Measurements from ENCODE around the gene MAPRE2. TPM values are rescaled to one million over a fixed set of nuclear protein-coding genes. Genes with fewer than 3 reads are reported as not detected.
"Not testable (repeated sequence)": the region's sequence is repeated elsewhere in the genome, so short reads cannot be mapped to it uniquely, and the experiment has no call there.

Gene MAPRE2
- total RNA-seq, 1 experiment from 2014 or later, result 23.1 TPM

DNA sequence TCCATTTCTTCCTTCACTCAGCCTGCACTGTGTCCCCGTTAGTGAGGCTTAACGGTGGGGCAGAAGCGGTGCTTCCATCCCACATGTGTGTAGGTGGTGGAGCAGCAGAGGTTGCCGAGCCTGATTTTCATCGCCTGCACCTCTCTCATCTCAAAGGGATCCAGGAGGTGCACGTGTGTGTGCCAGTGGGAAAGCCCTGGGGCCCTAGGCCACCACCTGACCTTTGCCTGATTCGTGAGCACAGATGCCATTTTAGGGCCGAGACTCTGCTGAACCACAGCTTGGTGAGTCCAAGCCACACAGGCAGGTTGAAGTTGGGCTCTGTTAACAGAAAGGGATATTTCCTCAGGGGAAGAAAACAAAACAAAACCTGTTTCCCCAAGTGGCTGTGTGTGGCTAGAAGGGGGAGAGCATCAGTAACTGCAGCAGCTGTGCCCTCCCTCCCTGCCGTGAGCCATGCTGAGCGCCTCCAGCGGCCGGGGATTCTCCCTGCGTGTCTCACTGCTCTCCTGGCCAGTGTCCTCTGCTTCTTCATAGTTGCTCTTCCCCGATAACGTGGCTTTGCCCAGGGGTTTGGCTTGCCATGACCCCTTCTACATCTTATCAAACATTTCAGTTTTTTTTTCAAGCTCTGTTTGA is 81.5 kb downstream of the MAPRE2 start:
- no peak for DNase-seq (ENCODE audit: low spot score)

DNA sequence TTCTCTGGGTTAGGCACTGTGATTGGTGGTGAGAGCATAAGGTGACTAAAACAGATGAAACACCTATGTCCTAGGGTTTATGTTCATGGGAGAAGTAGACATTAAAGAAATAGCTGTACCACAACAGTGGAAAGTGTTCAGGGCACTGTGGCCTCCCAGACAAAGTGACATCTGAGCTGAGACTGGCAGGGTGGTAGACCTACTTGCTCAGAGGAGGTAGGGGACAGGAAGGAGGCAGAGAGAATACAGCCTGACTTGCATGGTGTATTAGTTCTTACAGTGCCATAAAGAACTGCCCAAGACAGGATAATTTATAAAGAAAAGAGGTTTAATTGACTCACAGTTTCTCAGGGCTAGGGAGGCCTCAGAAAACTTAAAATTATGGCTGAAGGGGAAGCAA is 82.6 kb downstream of the MAPRE2 start:
- no peak for DNase-seq (ENCODE audit: low spot score)

DNA sequence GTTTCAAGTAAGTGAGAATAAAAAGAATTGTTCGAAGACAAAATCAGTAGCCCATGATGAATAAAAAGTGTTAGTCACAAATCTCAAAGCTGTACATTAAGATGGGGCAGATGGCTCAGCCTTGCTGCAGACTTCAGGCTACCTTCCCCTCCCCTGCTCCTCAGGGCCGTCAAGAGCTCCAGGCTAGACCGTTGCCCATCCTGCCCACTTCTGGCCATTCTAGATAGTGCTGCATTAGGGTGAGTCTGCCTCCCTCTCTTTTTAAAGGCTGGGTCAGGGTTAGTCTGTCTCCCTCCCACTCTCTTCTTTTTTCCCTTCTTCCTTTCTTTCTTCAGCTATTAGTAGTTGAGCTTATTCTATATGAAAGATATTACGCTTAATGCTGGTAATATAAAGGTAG is 86.0 kb downstream of the MAPRE2 start:
- DNase-seq (ENCODE audit: low spot score), result no peak

DNA sequence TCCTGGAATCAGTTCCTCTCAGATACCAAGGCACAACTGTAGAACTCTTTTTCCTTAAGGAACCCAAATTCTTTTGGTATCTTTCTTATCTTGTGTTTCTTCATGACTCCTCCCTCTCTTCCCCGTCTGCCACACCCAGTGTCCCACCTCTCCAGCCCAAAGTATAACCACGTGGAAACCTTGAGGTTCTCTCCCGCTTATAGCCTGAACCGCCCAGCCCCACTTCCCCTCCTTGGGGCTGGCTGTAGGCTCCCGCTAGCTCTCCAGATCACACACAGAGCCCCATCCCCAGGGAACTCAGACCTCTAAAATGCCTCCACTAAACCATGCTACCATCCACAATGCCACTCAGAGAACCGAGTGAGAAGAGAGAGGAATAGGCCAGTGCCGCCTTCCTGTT is 87.5 kb downstream of the MAPRE2 start:
- no peak for DNase-seq (ENCODE audit: low spot score)

DNA sequence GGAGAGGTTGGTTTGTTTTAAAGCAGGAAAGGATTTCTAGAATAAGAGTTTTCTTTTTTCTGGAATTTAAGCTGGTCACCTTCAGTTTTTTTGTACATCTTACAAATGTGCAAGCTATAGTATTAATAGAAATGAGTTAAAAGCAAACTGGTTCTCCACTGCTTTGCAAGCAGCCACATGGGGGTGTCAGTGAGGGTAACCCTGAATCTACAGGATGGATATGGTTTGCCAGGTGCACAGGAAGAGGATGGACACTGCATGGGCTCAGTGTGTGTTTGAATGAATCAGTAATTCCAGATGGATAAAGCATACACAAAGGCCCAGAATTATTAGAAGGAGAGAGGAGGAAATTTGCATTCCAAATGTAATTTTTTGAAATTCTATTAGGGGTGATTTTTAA is 89.0 kb downstream of the MAPRE2 start:
- DNase-seq (ENCODE audit: low spot score), result no peak

DNA sequence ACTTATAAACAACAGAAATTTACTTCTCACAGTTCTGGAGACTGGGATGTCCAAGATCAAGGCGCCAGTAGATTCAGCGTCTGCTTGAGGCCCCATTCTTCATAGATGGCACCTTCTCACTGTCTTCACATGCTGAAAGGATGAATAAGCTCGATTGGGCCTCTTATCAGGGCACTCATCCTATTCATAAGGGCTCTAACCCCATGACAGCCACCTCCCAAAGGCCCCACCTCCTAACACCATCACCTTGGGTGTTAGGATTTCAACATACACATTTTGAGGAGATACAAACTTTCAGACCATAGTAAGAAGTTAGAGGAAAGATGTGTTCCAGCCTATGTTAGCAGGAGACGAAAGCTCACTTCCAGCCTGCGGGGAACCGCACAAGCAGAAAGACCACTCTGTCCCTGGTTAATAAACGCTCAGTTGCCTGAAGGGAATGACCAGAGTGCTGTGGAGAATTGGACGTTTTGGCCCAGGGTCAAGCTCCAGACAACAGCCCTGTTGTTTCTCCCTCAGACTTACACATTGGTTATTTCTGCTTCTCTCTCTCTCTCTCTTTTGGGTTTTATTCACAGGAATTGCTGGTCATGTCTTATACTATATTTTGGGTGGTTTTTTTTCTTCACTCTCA is 90.3 kb downstream of the MAPRE2 start:
- no peak for DNase-seq (ENCODE audit: low spot score)

DNA sequence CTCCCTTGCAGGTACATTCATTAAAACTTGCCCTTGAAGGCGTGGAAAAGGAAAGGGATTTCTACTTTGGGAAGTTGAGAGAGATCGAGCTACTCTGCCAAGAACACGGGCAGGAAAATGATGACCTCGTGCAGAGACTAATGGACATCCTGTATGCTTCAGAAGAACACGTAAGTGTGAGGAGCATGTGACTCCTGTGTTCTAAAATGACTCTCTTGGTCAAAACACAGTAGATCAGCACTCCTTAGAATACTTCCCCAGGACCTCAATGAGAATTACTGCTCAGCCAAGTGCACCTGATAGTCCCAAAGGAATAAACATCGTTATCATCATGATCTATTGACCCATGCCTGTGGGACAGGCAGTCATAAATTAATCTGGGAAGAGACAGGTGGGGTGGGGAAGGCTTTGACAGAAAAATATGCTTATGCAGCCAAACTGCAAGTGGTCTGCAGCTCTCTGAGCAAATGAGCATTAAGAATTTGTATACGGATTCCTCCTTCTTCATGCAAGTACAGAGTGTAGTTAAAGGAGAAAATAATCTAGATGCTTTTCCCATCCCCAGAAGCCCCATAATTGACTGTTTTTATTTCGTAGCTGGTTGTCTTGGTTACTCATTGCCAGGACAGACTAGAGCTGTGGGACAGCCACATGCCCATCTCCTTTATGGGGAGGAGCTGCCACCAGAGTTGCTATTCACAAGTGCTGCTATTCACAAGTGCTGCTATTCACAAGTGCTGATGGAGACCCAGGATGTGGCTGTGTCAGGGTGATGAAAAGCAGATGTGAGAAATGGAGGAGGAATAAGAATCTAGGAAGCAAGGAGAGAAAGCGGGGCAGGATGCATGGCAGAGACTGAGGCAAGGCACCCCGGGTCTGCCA is 91.0 kb downstream of the MAPRE2 start:
- DNase-seq (ENCODE audit: low spot score), result no peak

DNA sequence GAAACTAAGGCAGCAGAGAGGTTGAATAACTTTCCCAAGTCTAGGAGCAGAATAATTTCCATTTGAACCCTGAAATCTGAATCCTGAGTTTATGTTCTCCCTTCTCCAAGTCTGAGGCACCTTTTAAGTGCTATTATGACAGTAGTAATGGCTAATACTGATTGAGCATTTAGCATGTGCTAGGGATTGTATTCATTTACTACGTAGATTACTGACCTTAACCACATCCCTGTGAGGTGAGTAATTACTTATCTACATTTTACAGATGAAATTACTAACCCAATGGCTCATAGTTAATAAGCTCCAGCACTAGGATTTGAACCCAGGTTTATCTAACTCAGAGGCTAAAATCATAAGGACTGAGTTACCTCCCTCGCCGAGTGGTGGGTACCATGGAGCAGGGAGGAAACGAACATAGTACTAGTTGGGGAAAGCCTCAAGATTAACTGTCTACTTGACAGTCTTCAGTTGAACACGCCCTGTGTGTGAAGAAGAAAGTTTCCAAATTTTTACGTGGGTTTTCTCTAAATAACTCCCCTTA is 93.0 kb downstream of the MAPRE2 start:
- DNase-seq (ENCODE audit: low spot score), result no peak

DNA sequence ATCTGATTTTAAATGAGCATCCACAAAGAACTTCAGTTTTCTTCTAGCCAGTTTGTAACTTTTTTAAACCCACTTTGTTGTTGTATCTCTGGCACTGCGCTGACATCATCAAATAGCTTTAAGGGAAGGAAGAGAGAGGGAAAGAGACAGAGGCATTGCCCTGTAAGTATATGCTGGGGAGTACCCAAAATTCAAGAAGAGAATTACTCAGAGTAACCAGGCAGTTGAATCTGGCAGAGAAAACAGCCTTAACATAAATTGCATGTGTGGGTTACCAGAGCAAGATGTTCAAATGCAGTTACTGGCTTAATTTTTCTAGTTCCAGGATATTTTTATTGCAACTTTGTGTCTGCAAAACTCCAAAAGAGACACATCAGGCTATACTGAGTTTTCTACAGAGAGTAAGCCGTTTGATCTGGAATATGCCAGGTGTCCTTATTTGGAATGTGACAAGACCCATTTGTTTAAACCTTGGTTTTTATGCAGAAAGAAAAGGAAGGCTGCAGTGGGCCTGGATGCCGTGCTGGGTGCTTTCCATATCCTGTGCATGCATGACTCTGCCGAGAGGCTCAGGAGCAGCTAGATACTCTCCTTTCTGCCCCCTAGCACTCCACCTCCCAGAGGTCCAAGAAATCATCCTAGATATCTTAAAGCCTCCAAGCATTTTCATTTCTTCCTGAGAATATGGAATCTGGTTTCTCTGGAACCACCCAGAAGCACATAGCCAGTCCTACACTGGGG is 93.7 kb downstream of the MAPRE2 start:
- no peak for DNase-seq (ENCODE audit: low spot score)

DNA sequence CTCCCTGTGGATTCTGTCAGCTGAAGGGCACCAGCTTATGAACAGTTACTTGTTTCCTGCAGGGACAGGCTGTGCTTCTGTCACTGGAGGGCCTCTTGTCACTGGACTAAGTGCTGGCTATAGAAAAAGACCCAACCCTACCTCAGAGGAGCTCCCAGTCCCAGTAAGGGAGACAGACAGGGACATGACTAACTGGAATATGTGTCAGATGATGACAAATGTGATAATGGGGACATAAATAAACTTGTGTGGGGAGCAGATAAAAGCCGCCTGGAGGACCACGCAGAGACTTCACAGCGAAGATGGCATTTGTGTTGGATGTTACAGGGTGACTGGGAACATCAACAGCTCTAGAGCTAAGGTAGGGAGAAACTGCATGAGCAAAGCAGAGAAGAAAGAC is 95.0 kb downstream of the MAPRE2 start:
- no peak for DNase-seq (ENCODE audit: low spot score)

DNA sequence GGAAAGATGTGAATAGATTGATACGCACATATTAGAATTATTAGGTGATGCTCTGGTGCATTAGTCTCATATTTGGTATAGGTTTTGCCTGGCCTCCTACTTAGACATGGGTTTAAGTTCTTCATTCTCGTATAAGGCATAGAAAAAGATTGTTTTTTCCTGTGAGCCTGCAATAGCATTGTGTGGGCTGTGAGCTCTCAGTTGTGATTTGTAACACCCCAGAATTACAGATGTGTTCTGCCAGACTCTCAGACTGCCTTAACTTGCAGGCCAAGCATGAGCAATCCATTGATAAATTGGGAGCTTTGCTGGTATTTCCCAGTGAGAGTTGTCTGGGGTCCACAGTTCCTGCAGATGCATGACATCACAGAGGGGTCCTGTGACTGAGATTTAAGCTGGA is 95.7 kb downstream of the MAPRE2 start:
- DNase-seq (ENCODE audit: low spot score), result no peak

DNA sequence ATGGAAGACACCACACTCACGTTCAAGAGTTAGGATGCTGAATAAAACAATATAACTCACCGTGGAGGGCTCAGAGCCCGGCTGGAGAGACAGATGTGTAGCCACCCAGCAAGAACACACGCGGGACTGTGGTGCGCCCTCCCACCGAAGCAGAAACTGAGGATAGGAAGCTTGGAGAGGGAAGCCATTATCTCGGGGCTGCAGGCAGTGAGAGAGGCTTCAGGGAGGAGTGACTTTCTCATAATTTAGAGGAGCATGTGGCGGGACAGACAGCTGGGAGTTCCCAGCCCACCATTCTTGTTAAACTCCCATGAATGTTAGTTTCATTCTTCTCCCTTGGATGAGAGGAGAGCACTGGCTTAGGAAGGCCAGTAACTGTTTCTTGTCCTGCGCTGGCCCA is 96.4 kb downstream of the MAPRE2 start:
- no peak for DNase-seq (ENCODE audit: low spot score)

DNA sequence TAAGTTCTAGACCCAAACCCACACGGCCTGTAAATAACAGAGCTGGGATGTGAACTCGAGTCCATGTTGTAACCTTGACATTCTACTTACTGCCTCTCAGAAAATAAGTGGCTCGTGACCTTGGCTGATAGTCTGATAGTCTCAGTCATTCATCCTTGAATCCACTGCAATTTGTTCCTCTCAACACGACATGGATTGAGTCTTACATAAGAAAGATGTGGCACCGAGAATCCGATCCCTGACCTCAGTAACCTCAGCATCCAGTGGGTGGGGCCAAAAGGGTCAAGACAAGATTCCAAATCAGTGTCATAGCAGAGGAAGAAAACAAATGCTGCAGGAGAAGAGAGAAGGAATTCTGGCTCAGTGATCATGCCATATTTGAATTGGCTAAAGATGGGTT is 97.6 kb downstream of the MAPRE2 start:
- DNase-seq (ENCODE audit: low spot score), result no peak

DNA sequence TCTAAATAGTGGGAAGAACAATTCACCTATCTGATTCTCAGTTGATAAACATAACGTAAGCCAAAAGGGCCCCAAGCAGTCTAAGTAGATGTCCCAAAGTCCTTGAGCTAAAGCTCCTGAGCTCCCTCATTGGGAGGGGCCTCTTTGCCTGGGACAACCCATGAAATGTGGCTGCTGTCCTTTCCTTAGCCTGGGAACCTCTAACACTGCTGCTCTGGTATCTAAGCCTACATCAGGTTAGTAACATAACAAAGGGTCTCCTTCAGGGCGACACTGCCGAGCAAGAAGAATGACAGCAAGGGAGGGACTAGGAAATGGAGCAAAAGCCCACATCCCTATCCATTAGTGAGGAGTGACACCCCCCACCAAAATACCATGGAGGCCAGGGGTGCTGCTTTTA is 98.3 kb downstream of the MAPRE2 start:
- DNase-seq (ENCODE audit: low spot score), result no peak

DNA sequence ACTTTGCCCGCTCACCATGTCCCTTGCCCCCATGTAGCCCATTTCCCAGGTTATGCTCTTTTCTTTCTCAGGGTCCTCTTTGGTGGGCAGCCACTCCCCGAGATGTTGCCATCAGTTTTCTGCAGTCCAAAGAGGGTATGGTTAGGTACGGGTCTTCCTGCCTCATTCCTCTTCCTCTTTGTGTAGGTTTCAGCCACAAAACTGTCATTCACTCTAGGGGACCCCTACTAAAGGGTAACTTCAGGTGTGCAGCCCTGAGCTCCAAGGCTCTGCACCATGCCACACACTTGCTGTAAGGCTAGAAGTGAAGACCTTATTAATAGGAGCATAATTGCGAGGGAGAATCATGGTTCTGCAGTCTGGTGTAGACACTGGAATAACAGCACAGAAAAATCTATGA is 99.9 kb downstream of the MAPRE2 start:
- DNase-seq (ENCODE audit: low spot score), result no peak

DNA sequence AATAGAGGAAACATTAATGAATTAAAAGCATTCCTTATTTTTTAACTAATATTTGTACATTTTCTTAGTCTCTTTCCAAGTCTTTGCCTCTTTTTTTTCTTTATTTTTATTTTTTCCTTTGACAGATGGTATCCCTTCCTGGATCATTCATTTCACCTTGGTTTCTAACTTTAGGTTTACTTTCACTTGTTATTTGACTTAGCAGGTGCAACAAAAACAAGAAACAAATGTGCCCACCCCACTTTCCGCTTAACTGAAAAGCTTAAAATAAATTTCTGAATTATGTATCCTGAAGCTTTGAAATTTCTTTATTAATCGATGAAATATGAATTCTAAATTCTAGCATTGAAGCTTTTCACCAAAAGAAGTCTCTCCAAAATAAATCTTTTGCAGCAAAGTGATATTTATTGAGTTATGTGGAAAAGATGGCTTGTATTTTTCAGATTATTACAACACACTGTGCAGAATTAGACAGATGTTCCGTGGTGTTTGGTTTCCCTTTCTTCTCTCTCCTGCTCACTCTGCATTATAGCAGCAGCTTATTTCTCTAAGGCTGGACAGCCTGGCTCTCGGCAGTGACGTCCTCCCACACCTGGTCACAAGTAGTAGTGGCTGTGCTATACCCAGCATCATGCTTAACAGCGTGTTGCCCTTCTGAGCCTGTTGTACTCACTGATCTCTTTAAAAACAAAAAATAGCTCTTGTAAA is 100.5 kb downstream of the MAPRE2 start:
- DNase-seq (ENCODE audit: low spot score), result no peak

DNA sequence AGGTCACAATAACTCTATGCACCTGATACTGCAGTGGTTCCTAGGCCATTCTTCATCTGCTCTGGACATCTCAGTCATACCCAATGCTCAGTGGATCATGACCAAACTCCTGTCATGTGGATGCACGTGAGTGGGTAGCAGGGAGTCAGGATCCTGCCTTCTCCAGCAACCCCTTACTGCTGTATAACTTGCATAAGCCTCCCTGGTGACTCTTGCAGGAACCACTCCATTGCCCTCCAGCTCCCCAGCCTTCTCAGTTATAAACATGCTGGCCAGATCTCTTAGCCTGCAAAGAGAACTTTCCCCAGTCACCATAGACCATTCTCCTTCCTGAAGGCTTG is 101.0 kb downstream of the MAPRE2 start:
- DNase-seq (ENCODE audit: low spot score), result no peak

DNA sequence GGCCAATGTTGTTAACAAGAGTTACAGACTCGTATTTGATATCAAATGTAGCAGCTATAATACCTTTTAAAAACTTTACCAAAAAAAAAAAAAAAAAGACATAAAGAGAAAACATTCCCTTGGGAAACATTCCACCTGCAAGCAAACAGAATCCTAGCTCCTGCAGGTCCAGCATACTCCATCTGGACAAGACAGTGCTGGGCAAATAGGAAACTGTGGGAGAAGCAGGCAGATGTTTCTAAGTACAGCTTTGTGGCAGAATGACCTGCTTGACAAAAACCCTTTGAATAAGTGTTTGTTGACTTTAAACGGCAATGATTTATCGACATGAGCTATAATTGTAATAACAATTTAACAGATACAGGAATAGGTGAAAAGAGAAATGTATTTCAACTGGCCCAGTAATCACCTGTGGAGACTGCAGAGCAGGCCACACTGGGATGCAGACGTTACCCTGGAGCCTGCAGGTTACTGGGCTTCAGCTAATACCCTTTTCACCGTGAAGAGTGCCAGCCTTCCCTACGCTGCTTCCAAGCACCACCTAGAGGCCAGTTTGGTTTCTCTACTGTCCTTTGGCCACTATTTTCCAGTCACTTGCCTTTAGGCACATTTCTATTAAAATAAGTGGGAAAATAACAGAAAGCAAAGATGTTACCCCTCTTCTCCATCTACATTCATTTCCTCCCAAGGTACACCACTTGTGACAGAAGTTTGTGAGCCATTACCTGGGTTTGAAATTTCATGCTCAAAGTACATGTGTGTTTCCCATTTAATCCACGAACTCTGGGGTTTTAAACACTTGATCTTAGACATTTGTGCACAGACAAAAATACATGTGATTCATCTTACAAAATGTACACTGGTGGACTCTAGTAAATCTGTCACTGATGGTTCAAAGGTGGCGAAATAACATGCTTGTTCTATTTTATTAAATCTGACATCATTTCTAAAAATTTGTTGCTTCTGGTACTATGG is 102.7 kb downstream of the MAPRE2 start:
- DNase-seq (ENCODE audit: low spot score), result peak; percentile 66

DNA sequence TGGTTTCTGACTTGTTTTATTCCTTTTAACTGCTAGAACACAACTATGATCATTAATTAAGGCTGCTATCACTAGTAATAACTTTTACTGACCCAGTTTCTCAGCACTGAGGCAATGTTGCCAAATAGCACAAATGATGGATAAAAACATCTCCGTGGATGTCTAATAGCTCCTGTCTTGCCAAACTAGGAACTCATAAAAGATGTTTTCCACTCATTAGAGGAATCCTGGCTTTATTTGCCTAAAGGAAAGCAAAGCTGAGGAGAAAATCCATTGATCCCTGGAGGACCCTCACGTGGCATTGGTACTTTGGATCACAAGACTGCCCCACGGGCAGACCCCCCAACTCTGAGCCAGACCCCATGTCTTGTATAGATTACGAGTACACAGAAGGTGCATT is 103.5 kb downstream of the MAPRE2 start:
- no peak for DNase-seq (ENCODE audit: low spot score)

DNA sequence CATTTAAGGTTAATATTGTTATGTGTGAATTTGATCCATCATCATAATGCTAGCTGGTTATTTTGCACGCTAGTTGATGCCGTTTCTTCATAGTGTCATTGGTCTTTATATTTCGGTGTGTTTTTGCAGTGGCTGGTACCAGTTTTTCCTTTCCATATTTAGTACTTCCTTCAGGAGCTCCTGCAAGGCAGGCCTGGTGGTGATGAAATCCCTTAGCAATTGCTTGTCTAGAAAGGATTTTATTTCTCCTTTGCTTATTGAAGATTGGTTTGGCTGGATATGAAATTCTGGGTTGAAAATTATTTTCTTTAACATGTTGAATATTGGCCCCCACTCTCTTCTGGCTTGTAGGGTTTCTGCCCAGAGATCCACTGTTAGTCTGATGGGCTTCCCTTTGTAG is 109.0 kb downstream of the MAPRE2 start:
- not testable (repeated sequence) for DNase-seq (ENCODE audit: low spot score)
